GM18951 (cell line): ENCODE results near the gene NUMB.
"Not testable (repeated sequence)": the region's sequence is repeated elsewhere in the genome, so short reads cannot be mapped to it uniquely, and the experiment has no call there.

ENCODE experiments used
- POLR2A ChIP-seq: IDR thresholded peaks from 4 replicates; pipeline ENCODE4 v1.6.1; 2011; ENCODE audit warnings: mild to moderate bottlenecking; ENCODE audit not compliant: insufficient read length, insufficient read depth; ENCODE audit errors: extremely low read depth
- in situ Hi-C: fragments of 300-500 bp; cut with MboI; formaldehyde crosslinking; loops from one replicate; pipeline ENCODE4 v1.12.0; 2022; ENCODE audit warnings: low sequenced_read_pairs, mixed read lengths, inconsistent platforms; ENCODE audit not compliant: unreplicated experiment

Gene NUMB

GRCh38 chr14:73427516-73428264 is 30.7 kb downstream of the NUMB start:
- in situ Hi-C loops: no loop called here
- TF ChIP-seq POLR2A: no peak

- in situ Hi-C loops: no loop called here
- TF ChIP-seq POLR2A: no peak
Observed at GRCh38 chr14:73426877-73427276, 31.5 kb downstream of the NUMB start.

- TF ChIP-seq POLR2A: no peak
- in situ Hi-C loops: no loop called here
Observed at GRCh38 chr14:73424453-73424852, 33.9 kb downstream of the NUMB start.

- in situ Hi-C loops: not testable (repeated sequence)
Observed at GRCh38 chr14:73423092-73423491, 35.3 kb downstream of the NUMB start.

- TF ChIP-seq POLR2A: no peak
- in situ Hi-C loops: no loop called here
Observed at GRCh38 chr14:73422515-73422914, 35.8 kb downstream of the NUMB start.

- TF ChIP-seq POLR2A: no peak
- in situ Hi-C loops: no loop called here
Observed at GRCh38 chr14:73418227-73418626, 40.1 kb downstream of the NUMB start.

- in situ Hi-C loops: not testable (repeated sequence)
Observed at GRCh38 chr14:73406248-73406647, 52.1 kb downstream of the NUMB start.

- TF ChIP-seq POLR2A: no peak
- in situ Hi-C loops: no loop called here
Observed at GRCh38 chr14:73403181-73403752, 55.1 kb downstream of the NUMB start.

GRCh38 chr14:73402579-73402978 is 55.8 kb downstream of the NUMB start:
- TF ChIP-seq POLR2A: no peak
- in situ Hi-C loops: no loop called here

GRCh38 chr14:73397810-73398209 is 60.5 kb downstream of the NUMB start:
- no peak for TF ChIP-seq POLR2A
- in situ Hi-C loops: no loop called here

GRCh38 chr14:73394317-73394716 is 64.0 kb downstream of the NUMB start:
- in situ Hi-C loops: no loop called here

GRCh38 chr14:73393375-73393774 is 65.0 kb downstream of the NUMB start:
- no peak for TF ChIP-seq POLR2A
- in situ Hi-C loops: no loop called here

More at GRCh38 chr14:73394317-73394716, 64.0 kb downstream of the NUMB start:
- no peak for TF ChIP-seq POLR2A

GRCh38 chr14:73392329-73393257 is 65.8 kb downstream of the NUMB start:
- in situ Hi-C loops: no loop called here
- TF ChIP-seq POLR2A: no peak

- in situ Hi-C loops: not testable (repeated sequence)
Observed at GRCh38 chr14:73387860-73388259, 70.5 kb downstream of the NUMB start.
